ENCODE data around the gene PROM1. TPM values are rescaled to one million over a fixed set of nuclear protein-coding genes. Genes with fewer than 3 reads are reported as not detected.

The PROM1 gene
- total and polyA plus RNA-seq, 2 of the 8 experiments (the other 6 are each of a cell fraction or from before 2014, with no cell fraction given), result 36.0 to 59.7 TPM

- TF ChIP-seq CTCF (IDR thresholded peaks at IDR 0.05; ENCODE audit: control extremely low read depth in 1 of 3, insufficient read depth in 1 of 3, low read depth in 1 of 3, low read length in 3 of 3), result no peak
- no peak for TF ChIP-seq ZNF274 (IDR thresholded peaks at IDR 0.05; ENCODE audit: borderline replicate concordance, extremely low read depth, low read length)
- TF ChIP-seq GTF2F1 (IDR thresholded peaks at IDR 0.05; ENCODE audit: borderline replicate concordance, low read depth, low read length), result no peak
- TF ChIP-seq YY1 (IDR thresholded peaks at IDR 0.05; ENCODE audit: low read depth, low read length), result no peak
- no peak for TF ChIP-seq CTBP2 (IDR thresholded peaks at IDR 0.05; ENCODE audit: borderline replicate concordance, insufficient read depth, insufficient read length, low read length)
Measured at GRCh38 chr4:16066586-16067128, 17.2 kb downstream of the PROM1 start (continued).

Data from H1 (cell line).